ENCODE results near the gene APC2.

Gene APC2

GRCh38 chr19:1487576-1488281 lies 37.8 kb downstream of the APC2 start:
- no peaks in the 10 kb centered on the region for H3K9me3 Mint-ChIP-seq
- no peaks in the 10 kb centered on the region for H3K36me3 Mint-ChIP-seq
- ATAC-seq (replicated peaks) (no peak), DNase-seq (no peak)
- no peak overlapping the region for H3K27ac Mint-ChIP-seq
- H3K4me3 Mint-ChIP-seq: no peak overlapping the region
- H3K27me3 Mint-ChIP-seq: peaks cover 13 to 18% of the 10 kb centered on the region in 2 donors
- peaks cover 9 to 14% of the 10 kb centered on the region in 2 donors for H3K4me1 Mint-ChIP-seq

GRCh38 chr19:1488282-1488601 lies 38.3 kb downstream of the APC2 start:
- peaks cover 9 to 14% of the 10 kb centered on the region in 2 donors for H3K4me1 Mint-ChIP-seq
- ATAC-seq (replicated peaks): no peak
- H3K27ac Mint-ChIP-seq: no peak overlapping the region
- no peak overlapping the region for H3K4me3 Mint-ChIP-seq
- H3K27me3 Mint-ChIP-seq: peaks cover 14 to 22% of the 10 kb centered on the region in 2 donors
- no peaks in the 10 kb centered on the region for H3K36me3 Mint-ChIP-seq
- no peak for DNase-seq
- H3K9me3 Mint-ChIP-seq: no peaks in the 10 kb centered on the region

GRCh38 chr19:1489463-1490310 lies 39.8 kb downstream of the APC2 start:
- DNase-seq (no peak), ATAC-seq (replicated peaks) (no peak)
- Mint-ChIP-seq H3K27ac (no peak overlapping the region), H3K4me1 (peaks cover 9 to 14% of the 10 kb centered on the region in 2 donors), H3K27me3 (peaks cover 14 to 22% of the 10 kb centered on the region in 2 donors), H3K9me3 (no peaks in the 10 kb centered on the region), H3K4me3 (peak overlapping the region; percentile 62 to 87), H3K36me3 (no peaks in the 10 kb centered on the region)

- no peaks in the 10 kb centered on the region for H3K36me3 Mint-ChIP-seq
These were observed 40.6 kb downstream of the APC2 start, which contains the start of gene PCSK4 for GRCh38 chr19:1490311-1491113. PCSK4 (minus strand) TSS chr19:1490350; CDS start chr19:1490346, 4 bp downstream.

DNA sequence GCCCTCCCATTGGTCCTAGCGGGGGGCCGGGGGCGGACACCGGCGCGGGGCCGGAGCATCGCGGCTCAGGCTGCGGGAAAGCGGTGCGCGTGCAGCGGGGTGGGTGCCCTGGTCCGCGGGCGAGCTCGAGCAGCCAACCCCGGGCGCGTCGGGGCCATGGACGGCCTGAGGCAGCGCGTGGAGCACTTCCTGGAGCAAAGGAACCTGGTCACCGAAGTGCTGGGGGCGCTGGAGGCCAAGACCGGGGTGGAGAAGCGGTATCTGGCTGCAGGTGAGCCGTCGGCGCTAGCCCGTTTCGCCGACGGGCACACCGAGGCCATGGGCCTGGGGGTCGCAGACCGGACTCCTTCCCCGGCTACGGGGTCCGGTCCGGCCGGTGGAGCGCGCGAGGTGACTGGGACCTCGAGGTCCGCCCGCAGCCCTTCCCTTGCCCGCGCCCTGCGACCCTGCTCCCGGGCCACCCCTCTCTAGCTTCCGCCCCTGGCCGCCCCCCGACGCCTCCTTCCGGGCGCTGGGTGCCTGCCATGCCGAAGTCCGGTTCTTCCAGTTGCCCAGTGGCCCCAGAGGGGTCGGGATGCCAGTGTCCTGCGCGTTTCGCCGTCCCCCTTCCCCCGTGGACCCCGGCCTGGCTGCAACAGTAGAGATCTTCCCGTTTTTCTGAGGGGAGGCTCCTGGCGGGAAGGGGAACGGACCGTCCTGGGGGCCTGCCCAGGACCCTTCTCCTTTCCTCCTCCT lies 41.4 kb downstream of the APC2 start, which contains the start of gene REEP6:
Gene REEP6 (plus strand): TSS at position 68 of the 735 bp plus-strand sequence. CDS start 89 bp downstream, at position 157.
- no peaks in the 10 kb centered on the region for H3K36me3 Mint-ChIP-seq
- peaks cover 9 to 14% of the 10 kb centered on the region in 2 donors for H3K4me1 Mint-ChIP-seq
- H3K27me3 Mint-ChIP-seq: peaks cover 14 to 27% of the 10 kb centered on the region in 2 donors
- H3K27ac Mint-ChIP-seq: peak within 1 kb of the TSS; percentile 90
- no peak for DNase-seq
- H3K4me3 Mint-ChIP-seq: peak within 1 kb of the TSS; percentile 87 to 93
- no peaks in the 10 kb centered on the region for H3K9me3 Mint-ChIP-seq
- no peak for ATAC-seq (replicated peaks)

More at GRCh38 chr19:1490311-1491113, 40.6 kb downstream of the APC2 start, which contains the start of gene PCSK4:
- H3K27me3 Mint-ChIP-seq: peaks cover 14 to 22% of the 10 kb centered on the region in 2 donors
- ATAC-seq (replicated peaks): peak; percentile 91 to 92
- peaks cover 9 to 14% of the 10 kb centered on the region in 2 donors for H3K4me1 Mint-ChIP-seq
- H3K4me3 Mint-ChIP-seq: peak within 1 kb of the TSS; percentile 87 to 93
- DNase-seq: peak; percentile 96
- H3K9me3 Mint-ChIP-seq: no peaks in the 10 kb centered on the region
- H3K27ac Mint-ChIP-seq: peak within 1 kb of the TSS; percentile 90

DNA sequence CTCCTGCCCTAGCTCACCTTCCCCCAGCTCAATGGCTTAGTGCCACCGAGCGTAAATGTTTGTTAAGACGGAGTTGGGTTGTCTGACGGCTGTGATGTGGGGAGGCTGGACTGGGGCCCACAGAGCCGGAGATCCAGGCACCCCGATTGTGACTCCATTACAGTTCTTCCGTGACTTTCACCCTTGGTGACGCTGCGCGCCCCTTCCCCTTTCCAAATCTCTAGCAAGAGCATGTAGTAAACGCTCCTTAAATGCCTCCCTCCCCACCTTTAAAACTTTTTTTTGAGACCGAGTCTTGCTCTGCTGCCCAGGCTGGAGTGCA lies 41.9 kb downstream of the APC2 start:
- H3K4me3 Mint-ChIP-seq: peak overlapping the region; percentile 61 to 62
- ATAC-seq (replicated peaks) (no peak), DNase-seq (no peak)
- H3K36me3 Mint-ChIP-seq: no peaks in the 10 kb centered on the region
- H3K4me1 Mint-ChIP-seq: peaks cover 9 to 14% of the 10 kb centered on the region in 2 donors
- no peaks in the 10 kb centered on the region for H3K9me3 Mint-ChIP-seq
- peaks cover 18 to 29% of the 10 kb centered on the region in 2 donors for H3K27me3 Mint-ChIP-seq
- no peak overlapping the region for H3K27ac Mint-ChIP-seq

GRCh38 chr19:1492474-1493006 lies 42.6 kb downstream of the APC2 start:
- H3K9me3 Mint-ChIP-seq: no peaks in the 10 kb centered on the region
- no peak for ATAC-seq (replicated peaks)
- H3K27me3 Mint-ChIP-seq: peaks cover 21 to 33% of the 10 kb centered on the region in 2 donors
- H3K4me3 Mint-ChIP-seq: no peak overlapping the region
- H3K4me1 Mint-ChIP-seq: peaks cover 9 to 14% of the 10 kb centered on the region in 2 donors
- no peak overlapping the region for H3K27ac Mint-ChIP-seq
- no peaks in the 10 kb centered on the region for H3K36me3 Mint-ChIP-seq
- DNase-seq: no peak

GRCh38 chr19:1494115-1494815 lies 44.3 kb downstream of the APC2 start:
- Mint-ChIP-seq H3K27me3 (peaks cover 18 to 30% of the 10 kb centered on the region in 2 donors), H3K36me3 (no peaks in the 10 kb centered on the region), H3K4me1 (peaks cover 8% of the 10 kb centered on the region in 2 donors), H3K27ac (no peak overlapping the region), H3K4me3 (no peak overlapping the region), H3K9me3 (no peaks in the 10 kb centered on the region)
- DNase-seq: no peak
- no peak for ATAC-seq (replicated peaks)

DNA sequence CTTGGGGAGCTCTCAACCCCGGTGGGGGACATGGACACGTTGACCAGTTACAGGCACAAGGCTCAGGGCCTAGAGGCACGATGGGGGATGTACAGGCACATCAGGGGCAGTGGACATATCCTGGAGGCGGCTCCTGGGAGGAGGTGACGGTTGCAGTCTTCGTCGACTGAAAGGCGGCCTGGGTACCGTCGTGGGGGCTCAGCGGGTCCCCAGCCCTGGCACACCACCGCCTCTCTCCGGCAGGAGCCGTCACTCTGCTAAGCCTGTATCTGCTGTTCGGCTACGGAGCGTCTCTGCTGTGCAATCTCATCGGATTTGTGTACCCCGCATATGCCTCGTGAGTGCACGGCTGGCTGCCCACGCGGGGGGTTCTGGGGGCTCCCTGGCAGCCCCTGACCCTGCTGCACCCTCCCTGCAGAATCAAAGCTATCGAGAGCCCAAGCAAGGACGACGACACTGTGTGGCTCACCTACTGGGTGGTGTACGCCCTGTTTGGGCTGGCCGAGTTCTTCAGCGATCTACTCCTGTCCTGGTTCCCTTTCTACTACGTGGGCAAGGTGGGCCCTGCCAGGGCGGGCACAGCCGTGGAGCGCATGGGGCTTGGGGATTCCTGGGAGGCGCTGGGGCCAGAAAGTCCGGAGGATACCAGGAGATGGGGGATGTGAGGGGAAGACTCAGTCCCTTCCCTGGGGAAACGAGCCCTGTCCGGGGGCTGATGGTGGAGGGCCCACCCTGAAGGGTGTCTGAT lies 45.3 kb downstream of the APC2 start:
- Mint-ChIP-seq H3K27me3 (peaks cover 18 to 30% of the 10 kb centered on the region in 2 donors), H3K4me3 (no peak overlapping the region), H3K9me3 (no peaks in the 10 kb centered on the region), H3K27ac (no peak overlapping the region), H3K36me3 (no peaks in the 10 kb centered on the region), H3K4me1 (peaks cover 0 to 5% of the 10 kb centered on the region in 2 donors)
- ATAC-seq (replicated peaks): no peak
- DNase-seq: no peak

DNA sequence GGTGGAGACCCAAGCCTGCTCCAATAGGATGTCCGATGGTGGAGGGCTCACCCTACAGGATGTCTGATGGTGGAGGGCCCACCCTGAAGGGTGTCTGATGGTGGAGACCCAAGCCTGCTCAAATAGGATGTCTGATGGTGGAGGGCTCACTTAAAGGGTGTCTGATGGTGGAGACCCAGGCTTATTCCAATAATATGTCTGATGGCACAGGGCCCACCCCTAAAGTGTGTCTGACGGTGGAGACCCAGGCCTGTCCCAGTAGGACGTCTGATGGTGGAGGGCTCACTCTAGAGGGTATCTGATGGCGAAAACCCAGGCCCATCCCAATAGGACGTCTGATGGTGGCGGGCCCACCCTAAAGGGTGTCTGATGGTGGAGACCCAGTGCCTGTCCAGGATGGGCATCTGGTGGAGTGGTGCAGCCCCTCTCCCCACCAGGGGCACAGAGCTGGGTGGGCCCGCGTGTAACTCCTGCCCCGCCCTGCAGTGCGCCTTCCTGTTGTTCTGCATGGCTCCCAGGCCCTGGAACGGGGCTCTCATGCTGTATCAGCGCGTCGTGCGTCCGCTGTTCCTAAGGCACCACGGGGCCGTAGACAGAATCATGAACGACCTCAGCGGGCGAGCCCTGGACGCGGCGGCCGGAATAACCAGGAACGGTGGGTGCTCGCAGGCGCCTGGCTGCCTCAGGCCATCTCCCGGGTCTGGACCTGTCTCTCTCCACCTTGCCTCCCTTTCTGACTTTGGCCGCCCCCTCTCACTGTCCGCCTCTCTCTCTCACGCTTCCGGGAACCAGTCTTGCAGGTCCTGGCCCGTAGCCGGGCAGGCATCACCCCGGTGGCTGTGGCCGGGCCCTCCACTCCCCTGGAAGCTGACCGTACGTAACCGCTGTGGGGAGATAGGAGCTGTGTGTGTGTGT lies 46.1 kb downstream of the APC2 start:
- no peak overlapping the region for H3K27ac Mint-ChIP-seq
- peaks cover 0 to 2% of the 10 kb centered on the region in 2 donors for H3K4me1 Mint-ChIP-seq
- peaks cover 21 to 30% of the 10 kb centered on the region in 2 donors for H3K27me3 Mint-ChIP-seq
- no peaks in the 10 kb centered on the region for H3K9me3 Mint-ChIP-seq
- DNase-seq: no peak
- H3K36me3 Mint-ChIP-seq: no peaks in the 10 kb centered on the region
- no peak overlapping the region for H3K4me3 Mint-ChIP-seq
- ATAC-seq (replicated peaks): no peak

- no peaks in the 10 kb centered on the region for H3K9me3 Mint-ChIP-seq
- ATAC-seq (replicated peaks) (no peak), DNase-seq (no peak)
- no peak overlapping the region for H3K27ac Mint-ChIP-seq
- H3K27me3 Mint-ChIP-seq: peaks cover 20 to 25% of the 10 kb centered on the region in 2 donors
- H3K36me3 Mint-ChIP-seq: no peaks in the 10 kb centered on the region
- H3K4me1 Mint-ChIP-seq: no peaks in the 10 kb centered on the region
- no peak overlapping the region for H3K4me3 Mint-ChIP-seq
These were observed 47.0 kb downstream of the APC2 start for GRCh38 chr19:1496714-1497577.
